Activated gamma-delta T cell treated with Interleukin-2 at 50 U/mL for 16 hours (primary cell): Measurements from ENCODE around the gene DCLK2.

Source experiments
- DNase-seq: peaks from one replicate; pipeline ENCODE4 v3.0.0-alpha.2; 2020

The DCLK2 gene

DNA sequence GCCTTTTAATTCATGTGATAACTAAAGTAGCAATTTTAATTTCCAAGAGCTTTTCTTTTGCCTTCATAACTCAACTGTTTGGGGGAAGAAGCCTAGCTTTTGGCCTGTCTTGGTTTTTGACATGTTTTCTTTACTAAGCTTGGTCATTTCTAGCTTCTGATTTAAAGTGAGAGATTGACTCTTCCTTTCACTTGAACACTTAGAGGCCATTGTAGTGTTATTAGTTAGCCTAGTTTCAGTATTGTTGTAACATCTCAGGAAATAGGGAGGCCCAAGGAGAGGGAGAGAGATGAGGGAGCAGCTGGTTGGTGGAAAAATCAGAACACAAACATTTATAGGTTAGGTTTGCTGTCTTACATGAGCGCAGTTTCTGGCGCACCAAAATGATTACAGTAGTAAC, 44.8 kb downstream of the DCLK2 start:
- DNase-seq, result no peak

- no peak for DNase-seq
These were observed 45.8 kb downstream of the DCLK2 start for GRCh38 chr4:150123796-150124677.

DNA sequence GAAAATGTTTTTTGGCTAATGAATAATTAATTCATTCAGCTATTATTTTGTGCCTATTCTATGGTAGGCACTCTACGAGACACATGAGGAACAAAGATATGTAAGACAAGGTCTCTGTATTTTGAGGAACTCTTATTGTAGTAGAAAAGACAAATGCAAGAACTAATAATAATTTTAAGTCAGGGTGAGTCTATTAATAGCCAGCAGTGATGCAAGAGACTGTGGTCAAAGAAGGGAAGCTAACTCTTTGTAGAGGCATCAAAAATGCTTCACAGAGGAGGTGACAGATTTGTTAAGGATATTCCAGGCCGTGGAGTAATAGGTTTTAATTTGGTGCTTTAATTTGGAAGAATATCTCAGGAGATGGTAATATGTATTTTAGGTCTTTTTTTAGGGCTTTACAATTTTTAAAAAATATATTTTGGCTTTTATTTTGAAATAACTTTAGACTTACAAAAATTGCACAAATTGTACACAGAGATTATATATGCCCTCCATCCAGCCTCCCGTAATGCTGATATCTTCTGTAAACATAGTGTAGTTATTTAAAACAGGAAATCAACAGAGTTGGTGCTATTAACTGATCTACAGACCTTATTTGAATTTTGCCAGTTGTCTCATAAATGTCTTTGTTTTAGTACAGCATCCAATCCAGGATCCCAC, 48.1 kb downstream of the DCLK2 start:
- DNase-seq, result no peak

GRCh38 chr4:150126864-150127203, 48.6 kb downstream of the DCLK2 start:
- DNase-seq, result no peak

GRCh38 chr4:150127757-150128156, 49.5 kb downstream of the DCLK2 start:
- no peak for DNase-seq

GRCh38 chr4:150130933-150131332, 52.7 kb downstream of the DCLK2 start:
- no peak for DNase-seq

GRCh38 chr4:150131581-150132228, 53.5 kb downstream of the DCLK2 start:
- no peak for DNase-seq

- no peak for DNase-seq
These were observed 55.4 kb downstream of the DCLK2 start for GRCh38 chr4:150133605-150134004.

DNA sequence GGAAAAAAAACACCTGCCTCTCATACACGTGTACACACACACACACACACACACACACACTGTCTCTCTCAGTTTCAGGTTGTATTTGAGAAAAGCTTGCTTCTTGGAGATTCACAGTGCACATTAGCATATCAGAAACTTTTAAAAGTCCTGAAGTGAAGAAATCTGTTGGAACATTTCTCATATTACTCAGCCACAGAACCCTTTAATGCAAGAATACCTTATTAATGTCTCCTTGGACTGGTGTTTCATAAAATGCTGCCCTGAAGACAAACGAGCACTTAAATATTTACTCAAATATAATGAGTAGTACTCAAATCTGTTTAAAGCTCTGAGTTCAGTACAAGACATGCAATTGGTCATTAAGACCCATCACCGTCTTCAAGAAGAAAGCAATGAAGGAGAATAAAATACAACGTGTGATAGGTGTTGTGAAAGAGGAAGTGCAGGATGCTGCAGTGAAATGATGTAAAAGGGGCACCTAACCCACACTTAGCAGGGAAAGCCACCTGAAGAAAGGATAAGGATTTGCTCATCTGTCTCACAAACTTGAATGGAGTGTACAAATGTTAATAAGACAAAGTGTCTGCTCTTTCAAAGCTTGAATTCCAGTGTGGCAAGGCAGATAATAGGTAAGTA, 57.0 kb downstream of the DCLK2 start:
- DNase-seq, result no peak

- DNase-seq, result no peak
These were observed 57.8 kb downstream of the DCLK2 start for GRCh38 chr4:150136036-150136435.

DNA sequence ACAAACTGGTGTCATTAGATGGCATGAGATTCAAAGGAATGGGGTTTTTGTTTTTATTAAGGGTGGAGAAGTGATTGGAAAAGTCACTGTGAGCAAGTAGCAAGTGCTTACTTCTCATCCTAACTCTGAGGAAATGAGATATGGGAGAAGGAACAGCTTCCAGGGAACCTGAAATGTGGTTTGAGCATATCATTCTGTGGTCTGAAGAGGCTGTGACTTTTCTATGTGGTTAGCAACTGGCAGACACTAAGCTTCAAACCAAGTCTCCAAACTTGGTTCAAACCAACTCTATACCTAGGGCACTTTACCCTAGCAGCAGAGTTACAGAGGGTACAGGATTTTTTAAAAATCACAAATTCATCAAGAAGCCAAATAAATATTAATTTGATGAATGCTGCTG, 58.2 kb downstream of the DCLK2 start:
- DNase-seq, result no peak

DNA sequence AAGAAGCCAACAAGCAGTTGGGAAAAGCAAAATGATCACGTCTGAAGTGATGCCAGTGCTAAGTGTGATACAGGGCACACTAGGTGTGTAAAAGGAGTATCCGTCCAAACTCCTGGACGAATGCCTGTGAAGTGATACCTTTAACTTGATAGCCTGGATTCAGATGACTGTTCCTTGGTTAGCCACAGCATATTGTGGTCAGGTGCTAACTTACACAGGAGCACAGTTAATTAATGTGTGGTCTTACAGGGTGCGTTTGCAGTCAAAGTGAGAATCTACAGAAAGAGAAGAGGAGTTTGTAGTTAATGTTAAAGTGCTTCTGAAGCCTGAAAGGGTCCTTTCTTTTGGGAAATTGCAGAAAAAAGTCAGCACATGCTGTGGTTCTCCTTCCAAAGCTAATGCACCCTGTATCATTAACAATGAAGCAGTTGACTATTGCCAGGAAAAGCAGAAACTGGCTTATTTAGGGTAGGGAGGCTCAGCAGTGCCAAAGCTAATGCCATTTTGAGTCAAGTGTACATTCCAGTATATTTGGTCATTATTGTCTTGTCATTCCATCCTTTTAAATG, 61.1 kb downstream of the DCLK2 start:
- no peak for DNase-seq

DNA sequence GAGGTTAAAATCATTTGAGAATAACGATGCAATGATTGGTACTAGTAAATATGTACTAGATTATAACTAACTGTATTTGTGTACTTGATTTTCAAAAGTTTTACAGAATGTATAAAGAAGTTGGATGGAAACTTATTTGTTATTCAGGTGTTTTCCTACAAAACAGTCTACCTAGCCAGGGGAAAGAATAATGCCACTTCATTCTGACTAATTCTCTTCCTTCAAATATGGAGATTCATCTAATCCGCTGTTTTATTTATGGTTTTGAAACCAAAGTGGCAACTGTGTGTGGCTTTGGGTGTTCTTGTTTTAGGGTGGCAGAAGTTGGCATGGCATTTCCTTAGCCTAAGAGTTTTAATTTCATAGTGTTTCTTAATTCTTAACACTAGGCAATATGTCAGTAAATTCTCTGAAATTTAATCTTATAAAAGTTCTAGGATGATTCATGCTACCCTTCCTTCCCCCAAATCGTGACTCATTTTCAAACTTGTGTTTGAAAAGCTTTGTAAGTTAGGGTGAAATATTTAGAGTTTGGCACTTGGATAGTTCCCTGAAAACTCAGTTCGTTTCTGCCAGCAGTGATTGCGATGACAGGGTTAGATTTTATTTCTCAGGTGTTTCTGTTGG, 62.6 kb downstream of the DCLK2 start:
- DNase-seq, result no peak

GRCh38 chr4:150141756-150142155, 63.5 kb downstream of the DCLK2 start:
- DNase-seq, result no peak

DNA sequence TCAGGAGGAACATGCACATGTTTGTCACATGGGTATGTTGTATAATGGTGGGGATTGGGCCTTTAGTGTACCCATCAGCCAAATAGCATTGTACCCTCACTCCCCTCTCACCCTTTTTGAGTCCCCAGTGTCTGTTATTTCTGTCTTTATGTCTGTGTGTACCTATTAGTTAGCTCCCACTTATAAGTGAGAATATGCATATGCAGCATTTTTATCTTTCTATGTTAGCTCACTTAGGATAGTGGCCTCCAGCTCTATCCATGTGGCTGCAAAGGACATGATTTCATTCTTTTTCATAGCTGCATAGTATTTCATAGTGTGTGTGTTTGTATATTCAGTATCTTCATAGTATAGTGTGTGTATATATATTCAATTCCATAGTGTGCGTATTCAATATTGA, 64.6 kb downstream of the DCLK2 start:
- no peak for DNase-seq

DNA sequence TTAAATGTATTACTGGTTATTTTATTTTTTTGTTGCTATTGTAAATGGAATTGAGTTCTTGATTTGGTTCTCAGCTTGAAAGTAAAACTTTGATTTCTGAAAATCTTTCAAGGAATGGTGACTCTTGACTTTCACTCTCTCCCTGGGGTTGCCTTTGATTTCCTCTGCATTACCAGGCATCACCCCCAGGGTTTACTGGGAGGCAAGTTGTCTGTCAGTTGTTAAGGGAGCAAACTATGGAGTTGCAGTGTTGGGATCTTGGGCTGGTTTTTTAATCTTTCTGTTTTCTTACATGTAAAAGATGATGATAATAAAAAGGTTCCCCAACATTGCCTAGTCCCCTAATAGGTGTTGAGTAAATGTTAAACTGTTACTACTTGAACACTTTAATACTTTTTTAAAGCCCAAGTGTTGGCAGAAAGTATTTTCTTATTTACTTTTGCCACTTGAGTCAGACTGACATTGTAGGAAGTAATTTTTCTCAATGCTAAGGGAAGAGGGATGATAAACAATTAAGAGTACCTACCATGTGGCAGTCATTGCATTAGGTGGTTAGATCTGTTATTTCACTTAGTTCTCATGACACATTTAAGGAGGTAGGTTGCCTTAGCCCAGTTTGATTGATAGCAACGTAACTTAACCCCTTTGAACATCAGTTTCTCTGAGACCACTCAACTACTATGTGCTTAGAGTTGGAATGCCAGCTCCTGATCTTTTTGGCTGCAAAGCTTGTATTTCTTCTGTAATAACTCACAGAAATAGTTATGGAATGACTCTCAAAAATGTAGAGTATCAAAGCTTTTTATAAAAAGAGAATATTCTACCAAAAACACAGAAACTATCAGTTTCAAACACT, 67.1 kb downstream of the DCLK2 start:
- no peak for DNase-seq

- DNase-seq, result no peak
These were observed 67.7 kb downstream of the DCLK2 start for GRCh38 chr4:150145946-150146340.

DNA sequence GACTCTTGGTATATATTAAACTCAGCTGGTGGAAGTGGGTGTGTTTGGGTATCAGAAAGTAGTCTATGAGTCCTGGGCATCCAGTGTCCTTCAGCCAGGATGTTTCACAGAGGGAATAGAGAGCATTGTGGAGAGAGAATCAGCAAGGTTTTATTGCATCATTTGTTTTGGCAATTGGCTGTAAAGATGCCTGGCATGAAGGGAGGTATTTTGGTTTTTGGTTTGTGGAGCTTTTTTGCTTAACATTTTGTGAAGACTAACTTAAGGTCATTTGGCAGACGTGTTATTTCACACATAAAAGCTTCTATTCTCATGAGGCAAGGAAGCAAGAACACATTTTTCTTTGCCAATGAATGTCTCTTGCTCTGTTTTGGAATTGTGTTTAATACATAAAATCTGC, 71.1 kb downstream of the DCLK2 start:
- DNase-seq, result no peak

- DNase-seq, result no peak
These were observed 72.4 kb downstream of the DCLK2 start for GRCh38 chr4:150150629-150151062.

DNA sequence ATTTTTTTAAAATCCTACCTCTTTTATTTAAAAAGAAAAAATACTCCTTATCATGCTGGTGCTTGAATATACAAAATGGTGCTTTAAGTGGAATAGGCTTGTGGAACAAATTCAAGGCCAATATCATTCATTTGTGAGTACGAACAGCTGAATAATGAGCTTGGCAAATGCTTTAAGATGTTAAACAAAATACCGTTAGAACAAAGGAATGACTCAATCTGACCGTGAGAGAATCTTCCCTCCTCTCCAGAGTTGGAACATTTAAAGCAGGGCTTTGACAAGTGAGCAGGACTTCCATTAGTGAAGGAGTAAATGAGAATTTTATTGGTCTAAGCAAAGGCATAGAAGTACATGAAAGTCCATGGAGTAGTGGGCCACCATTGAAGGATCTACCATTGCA, 74.5 kb downstream of the DCLK2 start:
- DNase-seq, result no peak

GRCh38 chr4:150155391-150155790, 77.1 kb downstream of the DCLK2 start:
- DNase-seq, result no peak

- DNase-seq, result no peak
These were observed 78.3 kb downstream of the DCLK2 start for GRCh38 chr4:150156543-150156942.
